GM18498 (cell line): ENCODE results near the gene LTBP1.

Experiments
- ATAC-seq: cut with Tn5 transposase; IDR thresholded peaks from one replicate; pipeline ENCODE4 v1.9.1; 2021; ENCODE audit warnings: mild to moderate bottlenecking, moderate library complexity; ENCODE audit not compliant: unreplicated experiment

LTBP1 gene

DNA sequence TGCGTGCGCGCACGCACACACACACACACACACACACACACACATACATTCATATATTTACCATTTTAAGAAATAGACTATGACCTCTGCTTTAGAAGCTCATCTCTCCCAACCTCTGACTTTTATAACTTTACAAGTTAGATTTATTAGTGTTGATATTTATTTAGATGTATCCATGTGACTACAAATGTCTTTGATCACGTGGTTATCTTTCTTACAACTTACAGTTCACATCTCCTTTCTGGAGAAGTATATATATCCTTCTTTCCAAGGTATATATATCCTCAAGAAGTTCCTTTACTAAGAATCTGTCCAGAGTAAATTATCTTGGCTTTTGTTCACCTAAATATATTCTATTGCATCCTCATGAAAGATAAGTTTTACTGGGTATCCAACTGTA is 16.3 kb upstream of the LTBP1 start:
- ATAC-seq: no peak

GRCh38 chr2:32931519-32931918 is 15.2 kb upstream of the LTBP1 start:
- no peak for ATAC-seq

- no peak for ATAC-seq
Measured at GRCh38 chr2:32931945-32932709, 14.6 kb upstream of the LTBP1 start.

- no peak for ATAC-seq
Measured at GRCh38 chr2:32932825-32933755, 13.7 kb upstream of the LTBP1 start.

- no peak for ATAC-seq
Measured at GRCh38 chr2:32933756-32934095, 13.0 kb upstream of the LTBP1 start.

- ATAC-seq: no peak
Measured at GRCh38 chr2:32937602-32938448, 8.9 kb upstream of the LTBP1 start.

- no peak for ATAC-seq
Measured at GRCh38 chr2:32938934-32939333, 7.8 kb upstream of the LTBP1 start.

DNA sequence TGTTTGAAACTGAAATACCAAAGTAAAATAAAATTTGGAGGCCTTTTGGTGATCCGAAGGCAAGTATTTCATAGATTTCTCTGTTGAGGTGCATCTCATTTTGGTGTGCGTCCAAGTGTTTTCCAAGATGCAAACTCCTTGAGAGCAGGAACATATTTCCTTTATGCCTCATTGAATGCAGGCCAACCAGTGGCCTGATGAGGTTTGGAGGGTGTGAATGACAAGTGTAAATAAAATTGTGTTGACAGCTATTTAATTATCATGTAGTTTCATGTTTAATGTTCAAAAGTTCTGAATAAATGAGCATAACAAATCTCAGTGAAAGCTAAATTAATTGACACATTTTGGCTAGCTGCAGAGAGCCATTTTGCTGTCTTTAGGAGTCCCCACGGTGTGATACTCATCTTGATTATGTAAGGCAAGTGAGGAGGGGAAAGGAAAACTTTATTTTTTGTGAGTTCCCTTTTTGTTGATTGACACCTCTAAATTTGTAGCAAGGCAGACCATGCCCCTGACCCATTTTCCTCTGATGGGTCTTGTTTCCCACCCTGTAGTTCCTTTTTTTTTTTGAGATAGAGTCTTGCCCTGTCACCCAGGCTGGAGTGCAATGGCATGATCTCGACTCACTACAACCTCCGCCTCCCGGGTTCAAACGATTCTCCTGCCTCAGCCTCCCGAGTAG is 6.3 kb upstream of the LTBP1 start:
- no peak for ATAC-seq

DNA sequence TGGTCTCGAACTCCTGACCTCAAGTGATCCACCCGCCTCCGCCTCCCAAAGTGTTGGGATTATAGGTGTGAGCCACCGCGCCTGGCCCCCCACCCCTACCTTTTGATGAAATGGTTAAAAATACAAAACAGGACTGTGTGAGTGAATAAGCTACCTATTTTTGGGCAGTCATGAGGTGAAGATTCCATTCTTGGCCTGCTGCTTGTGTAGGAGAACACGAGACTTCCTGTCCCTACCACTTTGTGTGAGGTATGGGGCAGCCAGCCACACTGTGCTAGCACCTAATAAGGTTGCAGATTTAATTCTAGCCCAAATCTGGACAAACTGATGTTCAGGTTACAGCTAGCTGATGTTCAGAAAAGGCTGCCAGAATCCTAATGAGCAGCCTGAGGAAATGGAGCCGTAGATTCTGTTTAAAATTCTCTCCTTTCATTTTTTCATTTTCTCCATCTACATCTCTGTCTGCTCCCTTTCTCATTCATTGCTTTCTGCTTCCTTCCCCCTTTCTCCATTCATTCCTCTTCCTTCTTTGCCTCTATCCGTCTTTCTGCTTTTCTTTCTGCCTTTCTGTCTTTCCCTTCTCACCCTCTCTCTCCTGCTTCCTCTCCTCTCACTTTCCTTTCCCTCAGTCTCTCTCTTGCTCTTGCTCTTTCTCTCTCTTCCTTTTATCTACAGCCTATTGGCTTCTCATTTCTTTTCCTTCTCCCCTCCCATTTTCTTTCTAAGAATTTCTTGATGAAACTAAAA is 4.6 kb upstream of the LTBP1 start:
- ATAC-seq: no peak

- ATAC-seq: no peak
Measured at GRCh38 chr2:32942793-32943485, 3.8 kb upstream of the LTBP1 start.

DNA sequence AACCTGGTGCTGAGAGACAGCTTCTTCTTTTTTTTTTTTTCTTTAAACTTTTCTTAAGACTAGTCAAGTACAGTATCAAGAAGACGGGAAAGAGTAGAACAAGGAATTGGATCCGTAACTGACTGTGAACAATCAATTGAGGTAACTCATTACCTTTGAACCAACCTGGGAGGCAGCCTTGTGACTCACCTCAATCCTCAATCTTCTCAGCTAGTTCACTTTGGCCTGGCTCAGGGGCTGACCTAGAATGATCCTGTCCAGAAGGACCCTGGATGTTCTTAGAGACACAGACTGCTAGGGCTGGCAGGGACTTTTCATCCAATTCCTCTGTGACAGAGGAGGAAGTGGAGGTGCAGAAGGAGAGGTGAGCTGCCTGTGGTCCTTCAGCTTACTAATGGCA is 1.5 kb upstream of the LTBP1 start:
- ATAC-seq: no peak

- peak; percentile 34 for ATAC-seq
Measured at GRCh38 chr2:32947076-32947483, 327 bp downstream of the LTBP1 start.

DNA sequence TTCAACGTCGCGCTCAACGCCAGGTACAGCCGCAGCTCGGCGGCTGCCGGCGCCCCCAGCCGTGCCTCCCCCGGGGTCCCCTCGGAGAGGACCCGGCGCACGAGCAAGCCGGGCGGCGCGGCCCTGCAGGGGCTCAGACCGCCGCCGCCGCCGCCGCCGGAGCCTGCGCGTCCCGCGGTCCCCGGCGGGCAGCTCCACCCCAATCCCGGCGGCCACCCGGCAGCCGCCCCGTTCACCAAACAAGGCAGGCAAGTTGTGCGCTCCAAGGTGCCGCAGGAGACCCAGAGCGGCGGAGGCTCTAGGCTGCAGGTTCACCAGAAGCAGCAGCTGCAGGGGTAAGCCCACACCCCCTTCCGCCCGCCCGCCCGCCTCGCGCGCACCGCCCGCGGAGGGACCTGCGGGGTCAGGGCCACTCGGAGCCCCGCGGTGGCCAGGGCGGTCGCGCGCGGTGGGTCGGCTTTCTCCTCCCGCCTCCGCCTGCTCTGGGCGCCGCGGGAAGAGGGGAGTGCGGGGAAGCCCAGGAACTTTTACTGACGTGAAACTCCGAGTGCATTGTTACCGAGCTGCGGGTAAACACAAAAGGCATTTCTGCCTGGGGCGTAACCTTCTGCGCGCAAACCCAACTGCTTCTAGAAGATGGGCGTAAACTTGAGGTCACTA is 861 bp downstream of the LTBP1 start:
- peak; percentile 41 for ATAC-seq

DNA sequence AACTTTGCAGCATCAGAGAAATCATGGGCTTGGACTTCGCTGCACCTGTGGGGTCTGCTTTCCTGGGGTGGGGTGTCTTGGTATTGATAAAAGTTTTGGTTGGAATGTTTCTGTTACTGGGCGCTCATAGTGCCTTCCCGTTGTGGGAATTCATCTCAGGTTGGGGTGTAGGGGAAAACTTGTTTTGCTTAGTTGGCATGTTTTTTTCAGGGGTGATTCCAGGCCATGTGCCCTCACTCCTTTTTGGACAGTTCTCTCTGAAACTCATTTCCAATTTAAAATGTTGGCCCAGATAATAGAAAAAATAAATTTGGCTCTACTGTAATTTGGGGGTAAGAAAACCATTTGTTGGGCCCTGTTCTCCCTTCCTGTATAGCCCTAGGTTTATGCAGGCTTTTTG is 1.5 kb downstream of the LTBP1 start:
- no peak for ATAC-seq

GRCh38 chr2:32949260-32949659 is 2.5 kb downstream of the LTBP1 start:
- ATAC-seq: no peak

GRCh38 chr2:32951672-32952071 is 4.9 kb downstream of the LTBP1 start:
- ATAC-seq: no peak

GRCh38 chr2:32952761-32953476 is 6.2 kb downstream of the LTBP1 start:
- ATAC-seq: no peak

- no peak for ATAC-seq
Measured at GRCh38 chr2:32954206-32954605, 7.5 kb downstream of the LTBP1 start.
